K562 (cell line): ENCODE results near the gene HMCN1. TPM values are rescaled to one million over a fixed set of nuclear protein-coding genes. Genes with fewer than 3 reads are reported as not detected.

Experiments
- BACH1 ChIP-seq: fragments of 200-800 bp; sonication (Bioruptor generic); IDR thresholded peaks from 2 replicates; pipeline ENCODE4 v1.6.1; 2016; ENCODE audit warnings: missing genetic modification characterization, missing compliant biosample characterization
- CBX3 ChIP-seq, 2 experiments: IDR thresholded peaks; 1 replicate in 1 of 2; 2 replicates in 1 of 2; pipeline ENCODE4 v1.6.1; 2012; ENCODE audit warnings: inconsistent platforms in 2 of 2, low read length in 2 of 2, borderline replicate concordance in 1 of 2, control low read depth in 1 of 2
- CEBPB ChIP-seq: fragments of 450-650 bp; IDR thresholded peaks from 2 replicates; pipeline ENCODE4 v1.6.1; 2016; ENCODE audit warnings: missing genetic modification characterization, missing compliant biosample characterization
- MAFG ChIP-seq: fragments of 450-650 bp; conservative IDR thresholded peaks from 2 replicates; pipeline ENCODE4 v1.6.1; 2016; ENCODE audit warnings: missing genetic modification characterization, missing compliant biosample characterization
- MEIS2 ChIP-seq: fragments of 450-650 bp; IDR thresholded peaks from 2 replicates; pipeline ENCODE4 v1.6.1; 2014; ENCODE audit warnings: mild to moderate bottlenecking; ENCODE audit not compliant: partially characterized antibody
- NONO ChIP-seq, 2 experiments: fragments of 200-400 bp in 1 of 2; fragments of 450-650 bp in 1 of 2; formaldehyde crosslinking in 1 of 2; IDR thresholded peaks; 2 replicates each; pipeline ENCODE4 v1.6.1; 2017; ENCODE audit warnings: low read depth in 2 of 2, mild to moderate bottlenecking in 2 of 2, moderate library complexity in 2 of 2, low read length in 1 of 2
- NR4A1 ChIP-seq, 2 experiments: fragments of 250-450 bp in 1 of 2; fragments of 450-650 bp in 1 of 2; sonication (Bioruptor Pico) in 1 of 2; IDR thresholded peaks; 2 replicates each; pipeline versions ENCODE4 v1.4.0 to v1.6.1; 2016 to 2020; ENCODE audit warnings: mild to moderate bottlenecking in 2 of 2, missing compliant biosample characterization in 1 of 2, missing genetic modification characterization in 1 of 2, moderate library complexity in 1 of 2
- RCOR1 ChIP-seq, 2 experiments: IDR thresholded peaks; 2 replicates each; pipeline ENCODE4 v1.6.1; 2012; ENCODE audit warnings: low read depth in 2 of 2, low read length in 2 of 2, borderline replicate concordance in 1 of 2, improper control_type of control experiment in 1 of 2
- REST ChIP-seq, 2 experiments: fragments of 450-650 bp; formaldehyde crosslinking in 1 of 2; IDR thresholded peaks; 2 replicates each; pipeline versions ENCODE4 v1.4.0 to v1.6.1; 2014 to 2020; ENCODE audit warnings: mild to moderate bottlenecking in 2 of 2, borderline replicate concordance in 1 of 2, low read depth in 1 of 2
- RFX1 ChIP-seq: fragments of 450-650 bp; IDR thresholded peaks from 2 replicates; pipeline ENCODE4 v1.6.1; 2016; ENCODE audit warnings: mild to moderate bottlenecking, moderate library complexity
- SP2 ChIP-seq: IDR thresholded peaks from 2 replicates; pipeline ENCODE4 v1.6.1; 2011; ENCODE audit warnings: mild to moderate bottlenecking, low read depth, low read length, moderate library complexity; ENCODE audit not compliant: poor library complexity, severe bottlenecking; ENCODE audit errors: extremely low read depth
- ZNF253 ChIP-seq: fragments of 250-450 bp; sonication (Bioruptor Pico); conservative IDR thresholded peaks from 2 replicates; pipeline ENCODE4 v1.6.1; 2021; ENCODE audit warnings: mild to moderate bottlenecking
- ZNF668 ChIP-seq: fragments of 250-450 bp; sonication (Bioruptor Pico); IDR thresholded peaks from 2 replicates; pipeline ENCODE4 v1.8.0; 2022; ENCODE audit warnings: mild to moderate bottlenecking, inconsistent platforms
- ZNF785 ChIP-seq: fragments of 250-450 bp; sonication (Bioruptor Pico); IDR thresholded peaks from 2 replicates; pipeline ENCODE4 v1.4.0; 2020; ENCODE audit warnings: mild to moderate bottlenecking
- polyA plus RNA-seq, 8 experiments: library from polyadenylated mRNA; depleted of rRNA in 4 of 8; stranded (reverse) in 5 of 8; unstranded in 3 of 8; fragments of >200 nt; fragmentation: Nextera tagmentation in 2 of 8; fragmentation: Illumina TruSeq in 1 of 8; extraction: Ambion mirVana in 2 of 8; extraction: Trizol in 1 of 8; gene quantifications; 2 replicates each; pipeline versions ENCODE4 v1.2.1 to v1.2.3, GENCODE V29; 2011 to 2014; ENCODE audit warnings: inconsistent platforms in 1 of 8, missing spikeins in 1 of 8
- total RNA-seq, 7 experiments: library from RNA; depleted of rRNA in 6 of 7; stranded (reverse); fragments of >200 nt in 6 of 7; fragmentation: Illumina TruSeq in 2 of 7; extraction: Trizol in 2 of 7; gene quantifications; 2 replicates each; pipeline versions ENCODE4 v1.2.1 to v1.2.3, GENCODE V29; 2011 to 2021; ENCODE audit warnings: low replicate concordance in 1 of 7
- TF ChIP-seq, protein P1 (sequence below): IDR thresholded peaks from 2 replicates; pipeline ENCODE4 v1.6.1; 2012; ENCODE audit warnings: low read depth, low read length, improper control_type of control experiment, borderline replicate concordance
- TF ChIP-seq, protein P2 (sequence below): fragments of 250-450 bp; sonication (Bioruptor Pico); IDR thresholded peaks from 2 replicates; pipeline ENCODE4 v1.6.1; 2021; ENCODE audit warnings: mild to moderate bottlenecking

HMCN1 gene
- total and polyA plus RNA-seq, 9 of the 15 experiments (the other 6 are each of a cell fraction or from before 2014, with no cell fraction given): 0.07 to 0.36 (median 0.21) TPM

GRCh38 chr1:186195377-186195931 lies 461.3 kb downstream of the HMCN1 start (continued):
- TF ChIP-seq MEIS2 (peak; percentile 50), SP2 (no peak), MAFG (tag) (peak; percentile 81), CBX3 (IDR thresholded peaks at IDR 0.05; ENCODE audit: borderline replicate concordance in 1 of 2, low read length in 2 of 2) (no peak), RCOR1 (IDR thresholded peaks at IDR 0.05; ENCODE audit: borderline replicate concordance in 1 of 2, low read depth in 2 of 2, low read length in 2 of 2) (peak in 1 of 2 experiments; percentile 54; a peak in 1 of 4 replicates), ZNF253 (no peak), CEBPB (tag) (peak; percentile 58), NONO (IDR thresholded peaks at IDR 0.05; ENCODE audit: low read depth in 2 of 2, low read length in 1 of 2) (0 out of 4 replicates have a peak, but pooled peaks of 1 of the 2 experiments have one; percentile 53), REST (IDR thresholded peaks at IDR 0.05; ENCODE audit: borderline replicate concordance) (peak; percentile 27; the same call in 1 of the 2 replicates), REST (CRISPR knock-in tag; IDR thresholded peaks at IDR 0.05; ENCODE audit: low read depth) (no peak), ZNF785 (no peak), ZNF668 (no peak), RFX1 (no peak), NR4A1 (CRISPR knock-in tag; IDR thresholded peaks at IDR 0.05) (no peak), NR4A1 (tag; IDR thresholded peaks at IDR 0.05) (0 out of 2 replicates have a peak, but pooled peaks have one; percentile 32), BACH1 (tag) (0 out of 2 replicates have a peak, but pooled peaks have one; percentile 32)
- TF ChIP-seq, protein P1, sequence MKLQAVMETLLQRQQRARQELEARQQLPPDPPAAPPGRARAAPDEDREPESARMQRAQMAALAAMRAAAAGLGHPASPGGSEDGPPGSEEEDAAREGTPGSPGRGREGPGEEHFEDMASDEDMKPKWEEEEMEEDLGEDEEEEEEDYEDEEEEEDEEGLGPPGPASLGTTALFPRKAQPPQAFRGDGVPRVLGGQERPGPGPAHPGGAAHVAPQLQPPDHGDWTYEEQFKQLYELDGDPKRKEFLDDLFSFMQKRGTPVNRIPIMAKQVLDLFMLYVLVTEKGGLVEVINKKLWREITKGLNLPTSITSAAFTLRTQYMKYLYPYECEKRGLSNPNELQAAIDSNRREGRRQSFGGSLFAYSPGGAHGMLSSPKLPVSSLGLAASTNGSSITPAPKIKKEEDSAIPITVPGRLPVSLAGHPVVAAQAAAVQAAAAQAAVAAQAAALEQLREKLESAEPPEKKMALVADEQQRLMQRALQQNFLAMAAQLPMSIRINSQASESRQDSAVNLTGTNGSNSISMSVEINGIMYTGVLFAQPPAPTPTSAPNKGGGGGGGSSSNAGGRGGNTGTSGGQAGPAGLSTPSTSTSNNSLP: 0 out of 2 replicates have a peak, but pooled peaks have one; percentile 17
- TF ChIP-seq, protein P2, sequence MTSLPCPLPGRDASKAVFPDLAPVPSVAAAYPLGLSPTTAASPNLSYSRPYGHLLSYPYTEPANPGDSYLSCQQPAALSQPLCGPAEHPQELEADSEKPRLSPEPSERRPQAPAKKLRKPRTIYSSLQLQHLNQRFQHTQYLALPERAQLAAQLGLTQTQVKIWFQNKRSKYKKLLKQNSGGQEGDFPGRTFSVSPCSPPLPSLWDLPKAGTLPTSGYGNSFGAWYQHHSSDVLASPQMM (CRISPR knock-in tag): no peak
